ENCODE measurements around the gene ZNF804A.
"Not testable (repeated sequence)": the region's sequence is repeated elsewhere in the genome, so short reads cannot be mapped to it uniquely, and the experiment has no call there.

The ZNF804A gene

DNA sequence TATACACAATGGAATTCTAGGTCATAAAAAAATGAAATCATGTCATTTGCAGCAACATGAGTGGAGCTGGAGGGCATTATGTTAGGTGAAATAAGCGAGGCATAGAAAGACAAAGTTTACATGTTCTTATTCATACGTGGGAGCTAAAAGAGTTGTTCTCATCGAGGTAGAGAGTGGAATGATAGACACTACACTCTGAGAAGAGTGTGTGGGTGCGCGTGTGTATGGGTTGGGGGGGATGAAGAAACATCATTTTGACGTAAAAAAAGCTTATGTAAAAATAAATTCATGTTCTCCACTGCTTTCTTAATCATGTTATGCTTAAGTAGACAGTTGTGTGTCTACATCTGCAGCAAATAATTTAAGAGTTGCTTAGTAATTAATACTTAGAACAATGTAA is 123.6 kb downstream of the ZNF804A start:
- DNase-seq (ENCODE audit: low read depth in 1 of 2, low spot score in 1 of 2) = no peak

DNA sequence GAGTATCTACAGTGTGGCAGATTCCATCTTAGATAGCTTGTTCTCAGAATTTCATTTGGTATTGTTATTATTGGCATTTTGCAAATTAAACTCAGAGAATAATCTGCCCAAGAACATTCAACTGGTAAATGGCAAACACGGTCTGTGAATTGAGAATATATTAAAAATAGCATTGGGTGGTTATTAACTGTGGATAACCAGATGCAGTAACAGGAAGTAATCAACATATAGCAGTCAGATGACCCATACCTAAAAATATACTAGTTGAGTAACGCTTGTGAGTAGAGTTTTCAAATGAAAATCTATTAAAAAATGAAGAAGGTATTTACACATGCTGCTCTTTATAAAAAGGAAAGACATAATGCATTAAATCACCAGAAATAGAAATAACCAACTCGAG is 129.5 kb downstream of the ZNF804A start:
- DNase-seq (ENCODE audit: low read depth in 1 of 2, low spot score in 1 of 2) = no peak

DNA sequence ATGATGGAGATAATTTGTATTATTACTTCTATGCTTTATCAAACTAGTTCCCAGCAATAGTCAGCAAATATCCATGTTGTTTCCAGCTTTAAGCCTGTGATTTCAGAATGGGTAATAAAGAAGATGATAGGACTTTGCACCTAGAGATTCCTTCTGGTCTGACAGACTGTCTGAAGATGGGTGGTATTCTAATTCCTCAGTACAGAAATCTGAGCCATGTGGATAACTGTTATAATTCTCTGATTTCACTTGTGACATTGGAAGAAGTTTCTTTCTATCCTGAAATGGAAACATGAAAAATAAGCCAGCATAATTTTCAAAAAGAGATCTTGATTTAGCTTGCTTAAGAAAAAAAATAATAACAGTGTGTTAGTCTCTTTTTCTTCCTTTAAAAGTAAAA is 130.1 kb downstream of the ZNF804A start:
- no peak for DNase-seq (ENCODE audit: low read depth in 1 of 2, low spot score in 1 of 2)

- DNase-seq (ENCODE audit: low read depth in 1 of 2, low spot score in 1 of 2) = no peak
Observed at GRCh38 chr2:184729581-184729980, 131.3 kb downstream of the ZNF804A start.

GRCh38 chr2:184730288-184730687 is 132.0 kb downstream of the ZNF804A start:
- DNase-seq (ENCODE audit: low read depth in 1 of 2, low spot score in 1 of 2) = no peak

DNA sequence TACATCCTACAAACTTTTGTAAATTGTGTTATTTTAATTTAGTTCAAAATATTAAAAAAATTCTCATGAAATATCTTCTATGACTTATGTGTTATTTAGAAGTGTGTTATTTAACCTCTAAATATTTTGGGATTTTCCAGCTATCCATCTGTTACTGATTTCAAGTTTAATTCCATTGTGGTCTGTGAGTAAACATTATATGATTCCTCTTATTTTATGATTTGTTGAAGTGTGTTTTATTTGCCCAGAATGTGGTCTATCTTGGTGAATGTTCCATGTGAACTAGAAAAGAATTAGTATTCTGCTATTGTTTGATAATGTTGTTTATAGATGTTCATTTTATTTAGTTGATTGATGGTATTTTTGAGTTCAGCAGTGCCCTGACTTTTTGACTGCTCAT is 136.0 kb downstream of the ZNF804A start:
- no peak for DNase-seq (ENCODE audit: low read depth in 1 of 2, low spot score in 1 of 2)

- no peak for DNase-seq (ENCODE audit: low read depth in 1 of 2, low spot score in 1 of 2)
Observed at GRCh38 chr2:184735611-184736010, 137.3 kb downstream of the ZNF804A start.

- DNase-seq (ENCODE audit: low read depth in 1 of 2, low spot score in 1 of 2) = no peak
Observed at GRCh38 chr2:184743096-184743495, 144.8 kb downstream of the ZNF804A start.

DNA sequence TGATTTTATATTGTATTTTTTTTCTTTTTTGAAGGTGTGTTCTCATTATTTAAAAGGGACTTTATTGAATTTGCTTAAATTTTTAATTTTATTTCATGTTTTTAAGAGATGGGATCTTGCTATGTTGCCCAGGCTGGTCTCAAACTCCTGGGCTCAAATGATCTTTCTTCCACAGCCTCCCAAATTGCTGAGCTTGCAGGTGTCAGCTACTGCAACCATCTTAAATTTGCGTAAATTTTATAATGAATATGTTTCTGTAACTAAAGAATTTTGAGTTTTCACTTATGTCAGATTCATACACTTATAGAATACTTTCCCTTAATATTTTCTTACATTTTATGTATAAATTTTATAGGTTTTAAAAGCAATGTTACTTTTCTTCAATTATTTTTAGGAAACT is 157.8 kb downstream of the ZNF804A start:
- no peak for DNase-seq (ENCODE audit: low read depth in 1 of 2, low spot score in 1 of 2)

DNA sequence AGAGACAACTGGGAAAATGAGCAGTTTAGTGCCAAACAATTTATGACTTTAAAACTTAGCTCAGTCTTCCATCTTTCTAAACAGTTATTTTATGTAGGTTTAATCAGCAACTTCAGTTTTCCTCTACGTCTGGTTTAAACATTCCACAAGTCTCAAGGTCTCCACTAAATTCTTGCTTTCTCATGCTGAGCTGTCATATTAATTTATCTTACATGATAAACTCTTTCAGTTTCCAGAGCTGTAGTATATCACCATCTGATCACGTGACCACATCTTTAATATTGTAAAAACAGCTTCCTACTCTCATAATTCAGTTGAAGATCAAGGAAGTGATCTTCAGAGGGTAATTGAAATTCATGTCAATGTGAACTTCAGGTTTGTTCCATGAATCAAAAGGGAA is 158.6 kb downstream of the ZNF804A start:
- DNase-seq (ENCODE audit: low read depth in 1 of 2, low spot score in 1 of 2) = no peak

DNA sequence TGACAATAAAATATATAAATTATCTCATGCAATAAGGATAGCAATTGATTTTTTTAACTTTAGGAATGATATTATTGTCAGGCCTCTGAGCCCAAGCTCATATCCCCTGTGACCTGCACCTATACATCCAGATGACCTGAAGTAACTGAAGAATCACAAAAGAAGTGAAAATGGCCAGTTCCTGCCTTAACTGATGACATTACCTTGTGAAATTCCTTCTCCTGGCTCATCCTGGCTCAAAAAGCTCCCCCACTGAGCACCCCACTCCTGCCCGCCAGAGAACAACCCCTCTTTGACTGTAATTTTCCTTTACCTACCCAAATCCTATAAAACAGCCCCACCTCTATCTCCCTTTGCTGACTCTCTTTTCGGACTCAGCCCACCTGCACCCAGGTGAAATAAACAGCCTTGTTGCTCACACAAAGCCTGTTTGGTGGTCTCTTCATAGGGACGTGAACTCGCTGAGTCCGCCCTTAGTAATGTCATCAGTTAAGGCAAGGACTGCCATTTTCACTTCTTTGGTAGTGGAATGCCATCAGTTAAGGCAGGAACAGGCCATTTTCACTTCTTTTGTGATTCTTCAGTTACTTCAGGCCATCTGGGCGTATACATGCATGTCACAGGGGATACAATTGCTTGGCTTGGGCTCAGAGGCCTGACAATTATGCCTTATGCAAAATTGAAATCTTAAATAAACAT is 161.4 kb downstream of the ZNF804A start:
- DNase-seq (ENCODE audit: low read depth in 1 of 2, low spot score in 1 of 2) = not testable (repeated sequence)

DNA sequence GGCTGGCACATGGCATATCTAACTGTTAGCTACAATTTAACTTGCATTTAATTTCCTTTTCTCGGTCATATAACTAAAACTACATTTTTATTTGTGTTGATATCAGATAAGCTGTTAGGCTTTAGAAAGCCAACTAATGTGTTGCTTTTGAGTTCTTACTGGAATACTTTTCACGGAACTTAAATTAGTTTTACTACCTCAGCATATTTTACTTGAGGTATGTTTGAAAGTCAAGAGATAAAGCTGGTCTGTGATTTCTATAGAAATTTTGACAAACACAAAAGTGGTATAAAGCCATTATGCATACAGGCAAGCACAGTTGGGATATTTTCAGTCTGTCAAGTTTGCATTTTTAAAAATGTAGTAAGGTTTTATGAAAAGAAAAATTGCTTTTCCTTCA is 162.6 kb downstream of the ZNF804A start:
- no peak for DNase-seq (ENCODE audit: low read depth in 1 of 2, low spot score in 1 of 2)

DNA sequence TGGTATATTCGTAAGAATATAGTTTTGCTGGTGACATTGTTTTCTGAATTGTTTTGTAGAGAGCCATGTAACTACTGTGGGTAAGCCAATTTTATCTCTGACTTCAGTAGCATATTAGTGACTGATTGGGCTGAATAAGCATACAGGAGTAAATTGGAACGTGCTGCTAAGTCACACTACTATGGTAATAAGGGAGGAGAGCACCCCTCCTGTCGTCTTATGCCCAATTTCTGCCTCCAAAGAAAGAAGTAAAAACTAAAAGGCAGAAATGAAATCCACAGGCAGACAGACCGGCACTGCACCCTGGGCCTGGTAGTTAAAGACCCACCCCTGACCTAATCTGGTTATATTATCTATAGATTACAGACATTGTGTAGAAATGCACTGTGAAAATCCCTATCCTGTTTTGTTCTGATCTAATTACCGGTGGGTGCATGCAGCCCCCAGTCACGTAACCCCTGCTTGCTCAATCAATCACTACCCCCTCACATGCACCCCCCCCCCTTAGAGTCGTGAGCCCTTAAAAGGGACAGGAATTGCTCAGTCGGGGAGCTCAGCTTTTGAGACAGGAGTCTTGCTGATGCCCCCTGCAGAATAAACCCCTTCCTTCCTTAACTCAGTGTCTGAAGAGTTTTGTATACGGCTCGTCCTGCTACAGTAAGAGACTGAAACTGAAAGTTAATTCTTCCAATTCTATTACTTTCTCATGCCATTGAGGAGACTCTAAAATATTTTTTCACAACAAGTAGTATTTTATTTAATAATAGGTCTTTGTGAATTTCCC is 167.0 kb downstream of the ZNF804A start:
- no peak for DNase-seq (ENCODE audit: low read depth in 1 of 2, low spot score in 1 of 2)

- DNase-seq (ENCODE audit: low read depth in 1 of 2, low spot score in 1 of 2) = no peak
Observed at GRCh38 chr2:184767059-184767458, 168.7 kb downstream of the ZNF804A start.

DNA sequence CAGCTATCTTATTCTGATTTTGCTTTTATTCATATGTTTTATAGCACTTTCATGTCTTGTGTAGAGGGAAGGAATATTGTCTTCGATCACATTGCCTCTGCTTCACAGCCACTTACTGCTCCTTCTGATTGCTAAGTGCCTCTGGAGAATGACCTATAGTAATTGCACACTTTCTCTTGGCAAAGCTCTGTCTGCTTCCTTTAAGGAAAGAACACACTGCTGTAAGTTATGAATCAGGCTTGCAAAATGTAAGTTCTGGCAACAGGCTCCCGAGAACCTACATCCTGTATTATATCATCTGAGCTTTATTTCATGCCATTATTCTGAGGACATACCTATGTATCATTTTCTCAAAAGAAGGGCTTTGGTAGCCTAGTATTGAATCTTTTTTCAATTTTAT is 170.7 kb downstream of the ZNF804A start:
- no peak for DNase-seq (ENCODE audit: low read depth in 1 of 2, low spot score in 1 of 2)

DNA sequence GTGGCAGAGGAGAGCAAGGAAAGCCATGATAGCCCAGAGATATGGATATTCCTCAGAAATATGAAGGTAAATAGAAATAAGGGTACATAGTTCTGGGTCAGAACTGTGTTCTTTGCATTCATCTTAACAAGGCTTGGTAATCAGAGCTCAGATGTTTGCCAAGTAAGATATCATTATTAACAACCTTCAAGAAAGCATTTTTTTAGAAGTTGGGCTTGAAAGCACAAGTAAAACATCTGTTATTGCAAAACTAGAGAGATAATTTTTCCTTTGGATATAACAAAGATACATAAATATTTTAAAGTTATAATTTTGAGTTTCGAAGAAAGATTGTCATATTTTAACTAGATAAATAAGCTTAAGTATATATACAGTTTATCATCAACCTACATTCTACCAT is 171.4 kb downstream of the ZNF804A start:
- no peak for DNase-seq (ENCODE audit: low read depth in 1 of 2, low spot score in 1 of 2)

DNA sequence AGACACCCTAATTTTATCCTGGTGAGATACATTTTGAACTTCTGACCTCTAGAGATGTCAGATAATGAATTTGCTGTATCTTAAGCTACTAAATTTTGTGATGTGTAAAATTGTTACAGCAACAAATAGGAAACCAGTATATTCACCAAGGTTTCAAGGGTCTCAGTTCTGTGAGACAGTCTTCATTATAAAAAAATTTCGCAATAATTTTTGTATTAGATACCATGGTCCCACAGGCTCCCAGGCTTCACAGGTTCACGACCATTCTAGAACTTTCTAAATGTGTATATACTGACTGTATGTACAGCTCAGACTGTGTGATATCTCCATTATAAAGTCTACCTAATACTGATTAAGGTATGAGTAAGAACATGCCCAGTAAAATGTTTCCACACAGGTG is 181.4 kb downstream of the ZNF804A start:
- no peak for DNase-seq (ENCODE audit: low read depth in 1 of 2, low spot score in 1 of 2)

- DNase-seq (ENCODE audit: low read depth in 1 of 2, low spot score in 1 of 2) = no peak
Observed at GRCh38 chr2:184780384-184780783, 182.1 kb downstream of the ZNF804A start.

- DNase-seq (ENCODE audit: low read depth in 1 of 2, low spot score in 1 of 2) = no peak
Observed at GRCh38 chr2:184780944-184781343, 182.6 kb downstream of the ZNF804A start.

DNA sequence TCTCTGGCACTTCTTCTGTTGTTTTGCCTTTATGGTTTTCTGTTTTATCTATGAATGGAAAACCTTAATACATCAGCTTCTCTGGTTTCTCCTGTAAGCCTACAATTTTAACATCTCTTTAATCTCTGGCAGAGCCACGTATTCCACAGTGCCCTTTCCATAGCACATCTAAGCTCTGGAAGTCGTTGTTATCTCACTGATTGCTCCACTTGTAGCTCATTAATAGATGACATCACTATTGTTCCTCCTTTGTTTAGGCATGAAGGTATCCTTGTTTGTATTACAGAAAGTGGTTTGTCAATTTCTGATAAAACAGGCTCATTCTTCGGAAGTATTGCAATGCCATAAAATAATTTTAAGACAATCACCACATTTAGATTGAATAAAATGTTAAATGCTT is 185.2 kb downstream of the ZNF804A start:
- no peak for DNase-seq (ENCODE audit: low read depth in 1 of 2, low spot score in 1 of 2)

GRCh38 chr2:184793176-184793575 is 194.8 kb downstream of the ZNF804A start:
- DNase-seq (ENCODE audit: low read depth in 1 of 2, low spot score in 1 of 2) = no peak

DNA sequence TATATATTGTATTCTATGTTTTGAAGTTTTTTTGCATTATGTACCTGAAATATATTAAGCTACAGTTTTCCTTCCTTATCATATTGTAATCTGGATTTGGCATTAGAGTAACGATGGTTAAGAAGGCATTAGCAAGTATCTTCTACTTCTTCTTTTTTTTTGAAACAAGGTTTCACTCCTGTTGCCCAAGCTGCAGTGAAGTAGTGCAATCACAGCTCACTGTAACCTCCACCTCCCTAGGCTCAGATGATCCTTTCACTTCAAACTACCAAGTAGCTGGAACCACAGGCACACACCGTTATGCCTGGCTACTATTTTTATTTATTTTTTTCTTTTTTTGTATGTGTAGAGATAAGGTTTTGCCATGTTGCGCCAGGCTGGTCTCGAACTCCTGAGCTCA is 201.1 kb downstream of the ZNF804A start:
- no peak for DNase-seq (ENCODE audit: low read depth in 1 of 2, low spot score in 1 of 2)

DNA sequence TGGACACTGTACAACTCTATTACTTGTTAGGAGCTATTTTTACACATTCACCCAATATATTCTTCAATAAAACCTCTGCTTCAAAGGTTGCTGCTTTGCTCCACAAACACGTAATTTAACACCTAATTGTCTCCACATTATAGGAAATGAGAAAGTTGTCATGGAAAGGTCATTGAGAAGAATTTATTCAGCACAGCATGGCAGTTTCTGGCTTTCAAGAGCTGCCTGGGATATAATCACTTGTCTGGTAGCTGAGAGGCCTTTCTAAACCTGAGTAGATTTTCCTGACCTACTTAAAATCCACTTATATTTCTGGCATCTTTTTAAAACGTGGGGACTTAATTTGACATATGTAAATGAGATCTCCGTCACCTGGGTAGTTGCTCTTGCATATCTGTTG is 216.1 kb downstream of the ZNF804A start:
- no peak for DNase-seq (ENCODE audit: low read depth in 1 of 2, low spot score in 1 of 2)
